Islet of Langerhans (tissue), 1 donor: Measurements from ENCODE around the gene MLLT6.

Source experiments
- FAIRE-seq: peaks from one replicate; lab custom pipeline; 2011; peaks lifted over from hg19 to GRCh38; lab: Jason Lieb, UNC

The MLLT6 gene

DNA sequence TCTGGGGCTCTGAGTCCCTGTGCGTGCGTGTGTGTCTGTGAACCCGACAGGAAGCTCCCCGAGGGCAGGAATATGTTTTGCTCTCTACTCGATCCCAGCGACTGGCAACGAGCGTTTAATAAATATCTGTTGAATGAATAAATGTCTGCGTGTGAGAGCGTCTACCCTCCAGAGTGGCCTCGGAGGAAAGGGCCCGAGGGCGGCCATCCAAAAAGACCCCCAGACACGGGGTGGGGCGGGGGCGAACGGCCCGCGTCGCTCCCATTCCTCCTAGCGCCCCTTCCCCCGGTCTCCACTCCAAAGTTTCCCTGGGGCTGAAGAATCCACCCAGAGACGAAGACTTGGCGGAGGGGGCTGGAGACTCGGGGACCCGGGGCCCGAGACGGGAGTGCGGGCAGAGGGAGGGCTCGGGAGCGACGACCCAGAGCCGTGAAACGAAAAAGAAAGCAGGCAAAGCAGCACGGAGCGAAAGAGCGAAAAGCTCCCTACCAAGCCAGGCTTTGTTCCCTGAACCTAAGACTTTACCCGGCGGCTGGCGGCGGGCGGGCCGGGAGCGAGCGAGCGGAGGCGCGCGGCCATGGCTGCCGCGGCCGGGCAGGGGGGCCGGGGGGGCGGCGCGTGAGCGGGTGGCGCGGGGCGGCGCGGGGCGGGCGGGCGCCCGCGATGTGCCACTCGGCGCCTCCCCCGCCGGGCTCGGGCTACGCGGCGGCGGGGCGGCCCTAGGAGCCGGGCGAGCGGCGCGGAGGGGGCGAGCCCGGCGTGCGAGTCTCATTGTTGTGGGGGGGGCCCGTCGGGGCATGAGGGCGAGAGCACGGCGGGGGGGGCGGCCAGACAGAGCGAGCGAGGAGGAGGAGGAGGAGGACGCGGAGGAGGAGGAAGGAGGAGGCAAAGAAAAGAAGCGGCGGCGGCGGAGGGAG lies at the start of gene MLLT6:
Gene MLLT6, plus strand, starts transcription at position 668 of the 917 bp plus-strand sequence. CDS start 360 bp downstream, outside the sequence.
- no peak for FAIRE-seq

DNA sequence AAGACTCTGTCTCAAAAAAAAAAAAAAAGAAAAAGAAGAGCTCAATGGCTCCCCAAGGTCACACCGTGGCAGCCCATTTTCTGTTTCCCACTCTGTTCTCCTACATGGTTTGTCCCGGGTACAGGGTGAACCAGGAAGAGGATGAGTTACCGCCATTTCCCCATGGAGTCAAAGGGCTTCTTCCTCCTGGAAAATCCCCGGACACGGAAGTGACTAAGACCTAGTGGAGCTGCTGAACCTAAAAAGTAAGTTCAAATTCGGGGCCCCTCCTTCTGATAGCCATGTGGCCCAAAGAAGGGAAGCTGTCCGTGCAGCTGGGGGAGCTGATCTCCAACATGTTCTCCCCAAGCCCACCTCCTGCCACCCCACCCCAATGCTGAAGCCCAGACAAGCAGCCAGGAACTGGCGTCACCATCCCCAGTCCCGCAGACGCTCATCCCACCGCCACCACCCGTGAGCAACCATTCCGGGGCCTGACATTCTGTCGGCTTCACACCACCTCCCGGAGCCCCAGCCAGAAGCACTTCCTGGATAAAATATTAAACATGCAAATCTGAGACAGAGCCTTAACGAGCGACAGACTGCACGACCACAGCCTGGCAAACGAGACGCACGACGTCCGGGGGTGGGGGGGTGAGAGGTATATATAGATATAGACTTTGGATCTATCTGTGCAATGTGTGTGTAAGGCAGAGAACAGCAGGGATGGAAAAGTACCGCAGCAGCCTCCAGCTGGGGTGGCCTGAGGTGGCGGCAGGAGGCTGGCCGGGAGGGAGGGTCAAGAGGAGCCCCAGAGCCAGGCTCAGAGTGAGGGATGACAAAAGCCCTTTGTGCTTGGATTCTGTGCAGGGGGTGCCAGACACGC lies 47.9 kb upstream of the MLLT6 start:
- FAIRE-seq = no peak

DNA sequence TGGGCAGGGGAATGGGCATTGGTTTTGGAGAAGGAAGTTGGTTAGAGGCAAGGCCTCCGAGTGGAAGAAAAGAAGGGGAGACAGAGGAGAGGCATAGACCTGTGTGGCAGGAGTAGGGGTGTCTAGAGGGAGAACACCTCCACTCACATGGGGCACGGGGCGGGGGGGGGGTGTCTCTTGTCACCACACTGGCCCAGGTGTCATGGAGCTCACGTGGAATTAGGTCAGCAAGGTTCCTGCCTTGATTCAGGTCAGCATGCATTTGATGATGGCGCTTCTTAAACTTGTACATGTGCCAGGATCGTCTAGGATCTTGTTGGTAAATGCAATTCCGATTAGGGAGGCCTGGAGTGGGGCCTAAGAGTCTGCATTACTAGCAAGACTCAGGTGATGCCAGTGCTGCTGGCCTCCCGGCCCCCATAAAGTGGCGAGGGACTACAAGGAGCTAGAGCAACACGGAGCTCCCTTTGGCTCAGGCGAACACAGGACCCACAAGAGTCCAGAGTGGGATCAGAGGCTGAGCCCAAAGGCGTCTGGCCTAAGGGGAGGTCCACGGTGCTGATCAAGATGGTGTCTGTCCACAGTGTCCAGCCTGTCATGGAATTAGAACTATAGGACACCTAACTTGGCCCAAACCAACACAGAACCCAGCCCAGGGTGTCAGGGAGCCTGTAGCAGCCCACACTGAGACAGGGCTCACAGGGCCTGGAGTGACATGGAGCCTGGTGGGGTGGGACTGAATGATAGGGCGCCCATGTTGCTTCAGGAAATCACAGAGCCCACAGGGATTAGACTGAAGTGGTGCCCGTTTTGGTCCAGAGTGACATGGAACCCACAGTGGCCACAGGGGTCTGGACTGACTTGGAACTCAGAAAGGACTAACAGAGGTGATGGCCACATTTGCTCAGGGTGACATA lies 47.0 kb upstream of the MLLT6 start:
- no peak for FAIRE-seq

DNA sequence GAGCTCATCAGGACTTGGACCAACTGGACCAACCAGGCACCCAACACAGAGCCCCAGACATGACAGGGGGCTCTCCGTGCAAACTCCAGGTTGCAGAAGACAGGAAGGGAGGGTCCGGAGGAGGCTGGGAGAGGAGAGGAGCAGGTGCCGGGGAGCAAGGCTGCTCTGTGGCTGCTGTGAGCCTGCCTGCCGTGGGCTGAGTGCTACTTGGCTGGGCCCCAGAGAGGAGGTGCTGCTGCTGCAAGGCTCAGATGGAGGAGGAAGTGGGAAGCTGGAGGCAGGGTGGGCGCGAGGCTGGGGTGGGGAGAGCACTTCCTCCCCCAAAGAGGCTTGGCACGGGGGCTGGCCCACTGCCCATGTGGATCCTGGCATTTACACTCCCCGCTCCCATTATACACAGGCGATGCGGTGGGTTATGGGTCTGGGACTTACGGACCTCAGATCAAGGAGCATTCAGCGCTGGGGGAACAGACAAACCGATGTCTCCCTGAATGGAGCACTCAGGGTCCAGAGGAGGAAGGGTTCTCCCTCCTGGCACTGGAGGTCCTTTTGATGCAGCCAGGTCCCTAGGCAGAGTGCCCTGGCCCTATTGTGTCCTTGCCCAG lies 46.2 kb upstream of the MLLT6 start:
- no peak for FAIRE-seq

DNA sequence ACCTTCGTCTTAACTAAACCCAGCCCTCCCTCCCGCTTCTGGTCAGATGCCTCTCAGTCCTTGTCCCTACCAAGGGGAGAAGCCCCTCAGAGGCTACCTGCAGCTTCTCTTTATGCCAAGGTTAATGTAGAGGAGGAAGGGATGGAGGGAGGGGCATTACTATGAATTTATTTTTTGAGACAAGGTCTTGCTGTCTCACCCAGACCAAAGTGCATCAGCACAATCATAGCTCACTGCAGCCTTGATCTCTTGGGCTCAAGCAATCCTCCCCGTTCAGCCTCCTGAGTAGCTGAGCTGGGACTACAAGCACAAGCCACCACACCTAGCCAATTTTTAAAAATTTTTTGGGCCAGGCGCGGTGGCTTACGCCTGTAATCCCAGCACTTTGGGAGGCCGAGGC lies 45.7 kb upstream of the MLLT6 start:
- no peak for FAIRE-seq

DNA sequence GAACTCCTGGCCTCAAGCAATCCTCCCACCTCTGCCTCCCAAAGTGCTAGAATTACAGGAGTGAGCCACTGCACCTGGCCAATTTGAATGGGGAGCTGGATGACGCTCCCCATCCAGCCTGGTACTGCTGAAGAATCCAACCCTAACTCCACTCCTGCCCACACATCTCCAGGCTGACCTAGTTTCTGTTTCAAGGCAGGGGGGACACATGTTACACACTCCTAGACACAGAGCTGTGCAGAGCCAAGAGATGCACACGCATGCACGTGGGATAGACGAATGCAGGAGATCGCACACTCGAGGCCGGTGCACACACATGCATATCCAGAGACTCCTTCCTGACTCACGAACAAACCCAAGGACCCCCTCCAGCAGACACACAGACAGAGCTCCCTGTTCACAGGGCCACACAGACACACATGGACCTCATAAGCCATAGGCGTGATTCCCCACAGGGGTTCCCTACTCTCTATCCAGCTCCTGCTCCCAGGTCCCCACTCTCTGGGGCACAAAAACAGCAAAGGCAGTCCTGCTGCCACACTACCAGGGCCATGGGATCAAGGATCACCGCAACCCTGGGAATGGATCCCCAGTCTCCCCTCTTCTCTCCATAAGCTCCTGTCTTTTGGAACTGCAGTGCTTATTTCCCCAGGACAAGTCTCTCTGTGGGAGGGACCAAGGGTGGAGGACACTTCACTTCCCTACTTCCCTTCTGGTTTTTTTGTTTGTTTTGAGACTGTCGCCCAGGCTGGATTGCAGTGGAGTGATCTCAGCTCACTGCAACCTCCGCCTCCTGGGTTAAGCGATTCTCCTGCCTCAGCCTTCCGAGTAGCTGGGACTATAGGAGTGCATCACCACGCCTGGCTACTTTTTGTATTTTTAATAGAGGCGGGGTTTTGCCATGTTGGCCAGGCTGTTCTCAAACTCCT lies 44.7 kb upstream of the MLLT6 start:
- no peak for FAIRE-seq

DNA sequence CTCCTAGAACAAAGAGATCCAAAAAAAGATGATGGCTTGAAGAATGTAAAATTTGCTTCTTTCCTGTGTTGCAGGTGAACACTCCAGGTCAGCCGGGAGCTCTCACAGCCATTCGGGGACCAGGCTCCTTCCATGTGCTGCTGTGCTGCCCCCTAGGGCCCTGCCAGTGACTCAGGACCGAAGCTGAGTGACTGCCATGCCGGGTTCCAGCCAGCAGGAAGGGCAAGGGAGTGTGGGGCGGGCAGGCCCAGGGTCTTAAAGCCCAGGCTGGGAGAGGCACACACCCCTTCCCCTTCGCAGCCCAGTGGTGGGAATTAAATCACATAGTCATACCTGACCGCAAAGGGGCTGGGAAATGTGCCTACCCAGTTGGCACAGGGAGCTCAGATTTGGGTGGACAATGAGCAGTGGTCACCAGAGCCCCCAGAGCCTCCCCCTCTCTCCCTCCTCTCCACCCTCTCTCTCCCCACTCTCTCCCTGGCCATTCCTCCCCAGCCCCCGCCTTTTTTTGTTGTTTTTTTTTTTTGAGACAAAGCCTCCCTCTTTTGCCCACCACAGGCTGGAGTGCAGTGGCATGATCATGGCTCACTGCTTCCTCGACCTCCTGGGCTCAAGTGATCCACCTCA lies 41.8 kb upstream of the MLLT6 start:
- FAIRE-seq = no peak

DNA sequence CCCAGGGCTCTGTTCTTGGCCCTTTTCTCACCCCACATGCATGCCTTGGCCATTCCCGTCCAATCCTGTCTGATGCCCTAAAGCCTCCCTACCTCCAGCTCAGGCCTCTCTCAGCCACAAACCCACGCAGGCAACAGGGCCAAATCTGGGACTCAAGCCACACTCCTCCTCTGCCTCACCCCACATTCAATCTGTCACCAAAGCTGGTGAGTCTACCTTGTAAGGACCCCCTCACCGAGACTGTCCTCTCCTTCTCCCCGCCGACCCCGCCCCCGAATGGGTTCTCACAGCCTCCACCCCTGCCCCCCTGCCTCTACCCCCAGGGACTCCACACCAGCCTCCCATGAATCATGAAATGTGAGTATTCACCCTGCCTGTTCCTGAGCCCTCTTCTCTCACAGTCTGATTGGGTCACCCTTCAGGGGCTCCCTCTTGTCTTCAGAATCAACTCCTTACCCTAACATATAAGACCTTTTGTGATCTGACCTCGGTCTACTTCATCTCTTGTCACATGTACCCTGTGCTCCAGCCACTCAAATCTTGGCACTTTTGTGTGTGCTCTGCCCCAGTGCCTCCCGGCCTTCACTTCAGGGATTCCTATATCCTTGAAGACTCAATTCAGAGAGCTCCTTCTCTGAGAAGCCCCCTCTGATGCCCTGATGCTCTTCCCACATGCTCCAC lies 41.0 kb upstream of the MLLT6 start:
- no peak for FAIRE-seq

DNA sequence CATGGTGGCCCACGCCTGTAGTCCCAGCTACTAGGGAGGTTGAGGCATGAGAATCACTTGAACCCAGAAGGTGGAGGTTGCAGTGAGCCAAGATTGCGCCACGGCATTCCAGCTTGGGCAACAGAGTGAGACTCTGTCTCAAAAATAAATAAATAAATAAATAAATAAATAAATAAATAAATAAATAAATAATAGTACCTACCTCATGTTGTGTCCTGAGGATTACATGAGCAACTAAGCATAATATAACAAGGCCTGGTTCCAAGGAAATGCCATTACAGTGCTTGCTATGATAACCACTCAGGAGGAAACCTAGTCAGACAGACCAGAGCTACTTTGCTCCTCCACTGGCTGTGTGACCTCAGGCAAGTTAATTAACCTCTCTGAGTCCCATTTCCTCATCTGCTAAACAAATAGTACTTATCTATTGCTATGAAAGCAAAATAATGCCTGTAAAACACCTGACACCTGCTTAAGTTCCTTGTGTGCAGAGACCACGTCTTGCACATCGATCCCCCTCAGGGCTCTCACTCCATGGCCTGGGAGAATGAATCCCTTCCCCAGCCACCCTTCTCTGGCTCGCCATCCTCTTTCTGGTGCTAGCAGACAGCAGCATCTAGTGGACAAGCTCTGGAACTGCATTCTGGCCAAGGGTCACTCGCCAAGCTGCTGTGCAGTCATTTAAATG lies 37.8 kb upstream of the MLLT6 start:
- no peak for FAIRE-seq

DNA sequence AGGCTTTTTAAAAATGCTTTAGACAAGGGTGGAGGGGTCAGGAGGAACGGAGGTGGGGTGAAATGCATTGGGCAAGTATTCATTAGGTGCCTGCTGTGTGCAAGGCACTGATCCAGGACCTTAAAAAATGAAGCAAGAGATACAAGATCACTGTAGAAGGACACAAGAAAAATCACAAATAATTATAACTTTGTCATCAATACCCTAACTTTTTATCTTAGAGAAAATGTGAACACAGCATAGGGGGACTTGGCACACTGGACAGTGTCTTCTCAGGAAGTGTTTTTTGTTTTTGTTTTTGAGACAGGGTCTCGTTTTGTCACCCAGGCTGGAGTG lies 37.3 kb upstream of the MLLT6 start:
- no peak for FAIRE-seq

DNA sequence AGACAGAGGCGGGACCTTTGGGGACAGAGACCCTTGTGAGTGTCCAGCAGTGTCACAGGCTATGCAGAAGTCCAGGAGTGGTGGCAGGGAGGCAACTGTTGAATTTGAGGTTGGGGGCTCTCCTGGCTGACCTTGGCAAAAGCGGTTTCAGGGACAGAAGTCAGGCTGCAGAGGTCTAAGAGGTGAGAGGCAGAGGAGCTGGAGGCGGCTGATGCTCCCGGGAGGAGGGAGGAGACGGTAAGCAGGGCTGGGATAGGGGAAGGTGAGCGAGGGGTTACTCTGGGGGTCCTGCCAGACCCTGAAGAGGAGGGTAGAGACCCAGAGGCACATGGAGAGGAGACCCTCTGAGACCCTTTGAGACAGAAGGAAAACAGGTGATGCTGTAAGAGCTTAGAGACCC lies 35.6 kb upstream of the MLLT6 start:
- no peak for FAIRE-seq

DNA sequence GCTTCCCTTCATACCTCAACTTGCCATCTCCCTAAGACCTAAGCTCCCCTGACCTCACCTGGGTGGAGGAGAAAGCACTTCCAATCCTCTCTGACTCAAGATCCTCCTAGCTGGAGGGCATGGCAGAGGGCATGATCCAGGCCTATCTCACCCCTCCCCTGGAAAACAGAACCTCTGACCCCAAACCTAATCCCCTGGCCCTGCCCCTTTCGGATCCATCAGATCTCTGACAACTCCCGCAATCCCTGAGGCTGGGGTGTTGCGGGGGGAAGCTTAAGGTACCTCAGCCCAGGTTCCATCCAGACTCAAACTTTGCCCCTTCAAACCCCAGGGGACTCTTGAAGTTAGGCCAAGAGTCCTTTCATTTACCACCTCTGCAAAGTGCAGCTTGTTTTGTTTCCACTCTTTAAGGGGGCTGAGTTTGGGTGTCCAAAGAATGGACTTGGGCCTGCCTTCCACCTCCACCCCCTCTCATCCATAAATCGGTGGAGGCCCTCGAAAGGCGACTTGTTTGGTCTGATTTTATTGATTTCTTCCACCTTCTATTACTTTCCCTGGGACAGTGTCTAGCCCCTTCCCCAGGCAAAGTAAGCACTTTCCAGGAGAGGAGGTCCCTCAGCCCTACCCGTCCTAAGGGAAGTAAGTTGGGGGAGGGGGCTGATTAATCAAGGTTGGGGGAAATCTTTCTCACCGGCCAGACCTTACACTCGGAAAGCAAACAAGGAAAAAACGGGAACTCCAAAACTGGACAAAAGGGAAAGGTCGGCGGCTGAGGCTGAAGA lies 32.9 kb upstream of the MLLT6 start:
- no peak for FAIRE-seq

DNA sequence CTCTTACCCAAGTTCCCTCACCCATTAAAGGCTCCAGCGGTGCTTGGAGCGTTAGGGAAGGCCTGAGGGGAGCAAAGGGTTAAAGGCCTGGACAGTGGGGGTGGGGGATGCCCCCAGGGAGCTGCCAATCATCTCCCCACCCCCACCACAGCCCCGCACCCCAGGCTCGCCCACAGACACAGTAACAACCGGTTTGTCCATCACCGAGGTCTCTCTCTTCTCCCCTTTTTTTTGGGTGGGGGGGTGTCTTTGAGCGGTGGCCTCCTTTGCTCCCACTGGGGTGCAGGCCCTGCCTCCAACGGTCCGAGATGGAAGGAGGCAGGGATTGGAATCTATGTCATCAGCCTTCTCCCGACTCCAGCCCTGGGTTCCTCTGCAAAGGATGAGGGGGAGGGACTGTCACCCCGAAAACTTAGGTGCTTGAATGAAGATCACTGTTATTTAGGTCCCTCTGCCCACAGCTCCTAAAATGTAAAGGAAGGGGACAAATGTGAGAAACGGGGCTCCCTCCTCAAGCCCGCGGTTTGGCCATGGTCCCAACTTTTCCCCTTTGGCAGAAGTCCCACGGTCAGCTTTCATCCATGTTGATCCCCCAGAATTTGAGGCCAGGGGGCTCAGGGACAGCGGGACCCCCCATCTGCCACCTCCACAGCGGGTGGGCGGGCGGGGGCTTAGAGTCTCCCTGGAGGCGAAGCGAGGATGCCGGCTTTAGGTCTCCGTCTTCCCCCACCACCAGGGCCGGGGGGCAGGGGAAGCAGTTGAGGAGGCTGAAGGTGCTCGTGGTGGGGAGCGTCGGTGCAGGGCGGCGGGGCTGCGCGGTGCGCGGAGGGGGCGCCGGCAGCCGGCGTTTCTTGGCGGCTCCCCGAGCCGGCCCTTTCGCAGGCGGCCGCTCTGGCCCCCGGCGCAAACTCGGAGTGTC lies 32.0 kb upstream of the MLLT6 start:
- no peak for FAIRE-seq

DNA sequence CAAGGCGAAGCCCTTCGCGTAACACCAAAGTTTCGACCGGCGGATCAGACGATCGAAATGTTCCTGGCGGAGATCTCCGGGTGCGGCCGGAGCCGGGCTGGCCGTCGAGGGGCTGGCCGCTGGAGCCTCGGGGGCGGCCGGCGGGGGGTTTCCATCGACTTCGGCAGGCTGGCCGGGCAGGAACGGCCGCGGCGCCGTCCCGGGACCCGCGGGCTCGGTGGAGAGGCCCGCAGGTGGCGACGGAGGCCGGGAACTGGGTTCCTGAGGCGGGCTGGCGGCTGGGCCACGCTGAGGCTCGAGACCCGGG lies 31.4 kb upstream of the MLLT6 start:
- FAIRE-seq = no peak

DNA sequence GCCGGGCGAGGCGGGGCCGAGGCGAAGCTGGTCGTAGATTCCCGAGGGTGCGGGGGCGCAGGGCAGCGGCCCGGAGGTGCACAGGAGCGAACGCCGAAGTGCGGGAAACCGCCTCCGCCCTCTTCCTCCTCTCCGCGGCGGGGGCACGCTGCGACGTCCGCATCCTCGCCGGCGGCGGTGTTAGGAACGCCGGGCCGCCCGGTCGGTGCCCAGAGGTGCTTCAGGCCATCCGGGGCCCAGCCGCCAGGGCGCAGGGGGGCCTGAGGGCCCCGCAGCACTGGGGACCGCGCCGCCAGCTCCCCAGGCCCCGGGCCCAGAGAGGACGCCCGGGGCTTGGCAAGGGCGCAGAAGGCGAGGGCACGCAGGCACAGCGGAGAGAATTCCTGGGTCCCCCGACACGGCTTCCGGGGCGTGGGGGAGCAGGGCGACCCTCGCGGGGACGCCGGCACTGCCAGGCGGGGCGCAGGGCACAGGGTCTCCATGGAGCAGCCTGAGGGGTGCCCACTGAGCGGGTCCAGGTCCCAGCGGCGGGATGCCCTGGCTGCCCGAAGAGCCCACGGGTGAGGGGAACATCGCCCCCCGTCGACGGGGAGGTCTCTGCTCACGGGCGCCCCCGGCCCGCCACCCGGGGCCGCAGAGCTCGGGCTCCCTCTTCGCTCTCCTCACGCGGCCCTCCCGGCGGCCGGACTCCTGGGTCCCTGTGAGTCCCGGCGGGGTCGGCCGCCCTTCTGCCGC lies 30.9 kb upstream of the MLLT6 start:
- FAIRE-seq = no peak

DNA sequence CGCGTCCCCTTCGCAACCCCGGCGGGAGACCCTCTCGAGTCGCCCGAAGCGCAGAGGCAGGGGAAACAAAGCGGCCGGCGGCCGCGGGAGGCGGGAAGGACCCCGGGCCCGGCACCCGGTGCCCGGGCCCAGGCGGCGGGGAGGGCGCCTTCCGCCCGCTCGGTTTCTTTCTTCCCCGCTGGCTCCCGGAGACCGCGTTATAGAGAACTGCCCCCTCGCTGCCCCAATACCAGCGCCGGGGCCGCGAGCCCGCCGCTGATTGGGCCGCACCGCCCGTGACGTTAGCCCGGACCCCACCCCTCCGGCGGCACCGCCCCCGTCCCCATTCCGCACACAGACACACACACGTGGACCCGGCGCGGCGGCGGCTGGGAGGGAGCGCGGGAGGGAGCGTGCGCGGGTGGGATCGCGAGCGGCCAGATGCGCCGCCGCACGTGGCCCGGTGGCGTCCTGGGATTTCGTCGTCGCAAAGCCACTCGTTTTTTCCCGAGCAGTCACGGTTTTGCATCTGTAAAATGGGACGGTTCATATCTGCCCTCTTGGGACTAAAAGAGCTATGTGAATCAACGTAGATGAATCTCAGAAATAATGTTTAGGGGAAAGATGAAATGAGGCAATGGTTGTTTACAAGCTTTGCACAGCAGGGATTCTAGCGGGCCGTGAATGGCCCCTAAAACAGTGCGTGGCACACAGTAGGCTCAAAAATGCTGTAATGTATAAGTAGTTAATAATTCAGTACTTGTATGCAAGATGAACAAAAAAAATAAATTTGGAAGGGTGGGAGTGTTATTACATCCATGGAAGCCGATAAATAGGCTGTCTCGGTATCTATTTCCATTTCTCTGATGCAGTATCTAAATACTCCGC lies 30.1 kb upstream of the MLLT6 start, which contains the start of gene EPOP:
Gene EPOP, minus strand, starts transcription at position 209 of the 867 bp plus-strand sequence. CDS start 462 bp downstream, outside the sequence.
- no peak for FAIRE-seq
